KMS-11 (cell line): ENCODE results near the gene IFT122.
"Not testable (repeated sequence)": the region's sequence is repeated elsewhere in the genome, so short reads cannot be mapped to it uniquely, and the experiment has no call there.

Source experiments
- H2AFZ ChIP-seq: fragments of 200-600 bp; sonication (generic); 2 replicates; pipeline ENCODE4 v1.6.1; 2016; ENCODE audit warnings: antibody characterized with exemption, mixed run types, low read depth
- H3K27ac ChIP-seq: fragments of 200-600 bp; sonication (generic); 2 replicates; pipeline ENCODE4 v1.6.1; 2016; ENCODE audit warnings: mild to moderate bottlenecking, mixed run types
- H3K27me3 ChIP-seq: fragments of 200-600 bp; sonication (generic); 2 replicates; pipeline ENCODE4 v1.6.1; 2017; ENCODE audit warnings: mild to moderate bottlenecking, low read depth, mixed run types, moderate library complexity; ENCODE audit not compliant: insufficient read depth
- H3K36me3 ChIP-seq: fragments of 200-600 bp; sonication (generic); 2 replicates; pipeline ENCODE4 v1.6.1; 2017; ENCODE audit warnings: mild to moderate bottlenecking, mixed run types; ENCODE audit not compliant: insufficient read depth
- H3K4me1 ChIP-seq: fragments of 200-600 bp; sonication (generic); 2 replicates; pipeline ENCODE4 v1.6.1; 2016; ENCODE audit warnings: mild to moderate bottlenecking, low read depth, mixed run types; ENCODE audit not compliant: poor library complexity, severe bottlenecking
- H3K4me2 ChIP-seq: fragments of 200-600 bp; sonication (generic); 2 replicates; pipeline ENCODE4 v1.7.0; 2016; ENCODE audit warnings: mild to moderate bottlenecking, mixed run types
- H3K4me3 ChIP-seq: fragments of 200-600 bp; sonication (generic); IDR thresholded peaks from 2 replicates; pipeline ENCODE4 v1.6.1; 2017; ENCODE audit warnings: low read depth, low read length, mixed read lengths; ENCODE audit not compliant: insufficient read depth
- H3K79me2 ChIP-seq: fragments of 200-600 bp; sonication (generic); 2 replicates; pipeline ENCODE4 v1.6.1; 2016; ENCODE audit warnings: low read depth, mixed run types; ENCODE audit not compliant: insufficient read depth
- H3K9ac ChIP-seq: fragments of 200-600 bp; sonication (generic); 2 replicates; pipeline ENCODE4 v1.6.1; 2016; ENCODE audit warnings: mild to moderate bottlenecking, mixed run types
- H4K20me1 ChIP-seq: fragments of 200-600 bp; sonication (generic); 2 replicates; pipeline ENCODE4 v1.6.1; 2016; ENCODE audit warnings: mild to moderate bottlenecking, mixed run types; ENCODE audit not compliant: insufficient read depth
- TF ChIP-seq, protein P1 (sequence below): fragments of 200-600 bp; sonication (generic); conservative IDR thresholded peaks from 2 replicates; pipeline ENCODE4 v1.6.1; 2017; ENCODE audit warnings: low read depth, mild to moderate bottlenecking, antibody characterized with exemption, low read length, moderate library complexity, mixed read lengths

Gene IFT122

DNA sequence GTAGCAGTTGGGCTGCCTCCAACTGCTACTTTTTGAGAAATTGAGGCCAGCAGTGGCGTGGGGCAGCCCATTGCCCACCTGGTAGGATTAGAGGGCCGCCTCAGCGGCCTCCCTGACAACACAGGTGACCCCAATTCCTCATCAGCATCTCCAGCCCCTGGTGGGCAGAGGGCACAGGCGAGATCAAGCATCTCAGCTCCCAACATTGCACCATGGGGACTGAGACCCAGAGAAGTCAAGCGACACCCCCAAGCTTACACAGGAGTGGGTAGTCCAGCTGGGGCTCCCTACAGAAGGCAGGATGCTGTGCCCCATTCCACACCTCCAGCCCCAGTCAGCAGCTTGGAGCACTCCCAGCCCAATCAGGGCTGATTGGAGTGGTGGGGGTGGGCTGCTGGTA, 102.7 kb downstream of the IFT122 start:
- H3K9ac ChIP-seq: no peak overlapping the region
- H3K4me1 ChIP-seq: no peaks in the 10 kb centered on the region
- no peaks in the 10 kb centered on the region for H3K79me2 ChIP-seq
- no peak overlapping the region for H3K4me2 ChIP-seq
- no peak overlapping the region for H3K4me3 ChIP-seq
- no peaks in the 10 kb centered on the region for H3K27me3 ChIP-seq
- no peak overlapping the region for H2AFZ ChIP-seq
- H3K36me3 ChIP-seq: no peaks in the 10 kb centered on the region
- H3K27ac ChIP-seq: no peak overlapping the region
- no peaks in the 10 kb centered on the region for H4K20me1 ChIP-seq
- TF ChIP-seq, protein P1, sequence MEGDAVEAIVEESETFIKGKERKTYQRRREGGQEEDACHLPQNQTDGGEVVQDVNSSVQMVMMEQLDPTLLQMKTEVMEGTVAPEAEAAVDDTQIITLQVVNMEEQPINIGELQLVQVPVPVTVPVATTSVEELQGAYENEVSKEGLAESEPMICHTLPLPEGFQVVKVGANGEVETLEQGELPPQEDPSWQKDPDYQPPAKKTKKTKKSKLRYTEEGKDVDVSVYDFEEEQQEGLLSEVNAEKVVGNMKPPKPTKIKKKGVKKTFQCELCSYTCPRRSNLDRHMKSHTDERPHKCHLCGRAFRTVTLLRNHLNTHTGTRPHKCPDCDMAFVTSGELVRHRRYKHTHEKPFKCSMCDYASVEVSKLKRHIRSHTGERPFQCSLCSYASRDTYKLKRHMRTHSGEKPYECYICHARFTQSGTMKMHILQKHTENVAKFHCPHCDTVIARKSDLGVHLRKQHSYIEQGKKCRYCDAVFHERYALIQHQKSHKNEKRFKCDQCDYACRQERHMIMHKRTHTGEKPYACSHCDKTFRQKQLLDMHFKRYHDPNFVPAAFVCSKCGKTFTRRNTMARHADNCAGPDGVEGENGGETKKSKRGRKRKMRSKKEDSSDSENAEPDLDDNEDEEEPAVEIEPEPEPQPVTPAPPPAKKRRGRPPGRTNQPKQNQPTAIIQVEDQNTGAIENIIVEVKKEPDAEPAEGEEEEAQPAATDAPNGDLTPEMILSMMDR: no peak

DNA sequence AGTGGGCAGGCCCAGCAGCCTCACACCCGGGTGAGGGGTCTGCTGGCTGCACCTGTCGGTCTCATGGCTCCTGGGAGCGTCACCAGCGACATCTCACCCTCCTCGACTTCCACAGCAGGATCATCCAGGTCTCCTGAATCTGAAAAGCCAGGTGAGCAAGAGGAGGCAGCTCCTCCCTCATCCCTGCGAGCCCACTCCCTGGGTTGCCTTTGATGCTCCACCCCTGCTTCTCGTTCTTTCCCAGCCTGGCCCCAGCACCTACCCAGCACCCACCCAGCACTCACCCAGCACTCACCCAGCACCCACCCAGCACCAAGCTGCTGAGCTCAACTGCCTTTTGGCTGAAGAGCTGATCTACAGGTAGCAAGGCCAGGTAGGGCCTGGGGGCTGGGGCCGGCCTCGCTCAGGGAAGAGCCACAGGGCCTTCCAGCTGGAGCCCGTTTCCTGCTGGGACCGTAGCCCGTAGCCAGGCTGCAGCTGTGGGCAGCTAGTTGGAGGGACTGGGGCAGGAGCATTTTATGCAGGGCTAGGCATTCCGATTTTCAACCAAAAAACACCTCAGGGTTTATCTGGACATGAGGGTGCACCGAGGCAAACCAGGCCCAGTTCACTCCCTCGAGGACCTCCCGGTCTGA, 103.2 kb downstream of the IFT122 start, which contains the start of gene H1-8:
Gene H1-8 (plus strand): TSS at position 20 of the 635 bp plus-strand sequence. CDS start 44 bp downstream, at position 64.
- TF ChIP-seq, protein P1: no peak
- no peak within 1 kb of the TSS for H2AFZ ChIP-seq
- no peaks in the 10 kb centered on the region for H3K36me3 ChIP-seq
- H3K4me3 ChIP-seq: no peak within 1 kb of the TSS
- no peaks in the 10 kb centered on the region for H3K79me2 ChIP-seq
- H3K4me2 ChIP-seq: no peak within 1 kb of the TSS
- no peaks in the 10 kb centered on the region for H4K20me1 ChIP-seq
- H3K27ac ChIP-seq: no peak within 1 kb of the TSS
- no peak within 1 kb of the TSS for H3K9ac ChIP-seq
- H3K4me1 ChIP-seq: no peaks in the 10 kb centered on the region
- no peaks in the 10 kb centered on the region for H3K27me3 ChIP-seq

DNA sequence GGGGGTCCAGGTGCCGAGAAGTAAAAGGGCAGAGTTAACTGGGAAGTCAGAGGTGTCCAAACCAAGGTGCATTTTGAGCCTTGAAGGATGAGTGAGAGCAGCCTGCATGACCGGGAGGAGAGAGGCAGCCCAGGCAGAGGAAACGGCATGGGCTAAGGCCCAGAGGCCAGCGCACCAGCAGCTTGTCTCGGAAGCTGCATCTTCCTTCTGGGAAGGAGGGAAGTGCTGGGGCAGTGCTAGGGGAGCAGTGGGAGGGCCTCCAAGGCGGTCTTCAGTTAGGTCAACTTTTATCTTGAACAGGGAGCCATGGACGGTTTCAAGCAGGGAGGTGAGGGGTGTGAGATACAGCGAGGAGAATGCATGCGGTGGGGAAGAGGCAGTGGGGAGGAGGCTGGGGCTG, 104.0 kb downstream of the IFT122 start:
- Histone ChIP-seq H3K9ac (no peak overlapping the region), H3K27me3 (no peaks in the 10 kb centered on the region), H2AFZ (no peak overlapping the region), H3K4me3 (no peak overlapping the region), H3K27ac (no peak overlapping the region), H3K36me3 (no peaks in the 10 kb centered on the region), H3K4me1 (no peaks in the 10 kb centered on the region), H4K20me1 (no peaks in the 10 kb centered on the region), H3K79me2 (no peaks in the 10 kb centered on the region), H3K4me2 (no peak overlapping the region)
- TF ChIP-seq, protein P1: no peak

DNA sequence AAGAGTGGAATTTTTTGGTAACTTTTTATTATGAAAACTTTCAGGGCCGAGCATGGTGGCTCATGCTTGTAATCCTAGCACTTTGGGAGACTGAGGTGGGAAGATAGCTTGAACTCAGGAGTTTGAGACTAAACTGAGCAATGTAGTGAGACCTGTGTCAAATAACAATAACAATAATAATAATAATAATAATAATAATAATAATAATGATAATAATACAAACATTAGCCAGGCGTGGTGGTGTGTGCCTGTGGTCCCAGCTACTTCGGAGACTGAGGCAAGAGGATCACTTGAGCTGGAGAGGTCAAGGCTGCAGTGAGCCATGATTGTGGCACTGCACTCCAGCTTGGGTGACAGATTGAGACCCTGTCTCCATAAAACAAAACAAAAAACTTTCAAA, 105.9 kb downstream of the IFT122 start:
- H3K36me3 ChIP-seq, H3K27me3 ChIP-seq, H2AFZ ChIP-seq, H3K4me1 ChIP-seq, H3K27ac ChIP-seq, H3K4me3 ChIP-seq, H4K20me1 ChIP-seq, H3K4me2 ChIP-seq, H3K79me2 ChIP-seq, H3K9ac ChIP-seq: not testable (repeated sequence)

DNA sequence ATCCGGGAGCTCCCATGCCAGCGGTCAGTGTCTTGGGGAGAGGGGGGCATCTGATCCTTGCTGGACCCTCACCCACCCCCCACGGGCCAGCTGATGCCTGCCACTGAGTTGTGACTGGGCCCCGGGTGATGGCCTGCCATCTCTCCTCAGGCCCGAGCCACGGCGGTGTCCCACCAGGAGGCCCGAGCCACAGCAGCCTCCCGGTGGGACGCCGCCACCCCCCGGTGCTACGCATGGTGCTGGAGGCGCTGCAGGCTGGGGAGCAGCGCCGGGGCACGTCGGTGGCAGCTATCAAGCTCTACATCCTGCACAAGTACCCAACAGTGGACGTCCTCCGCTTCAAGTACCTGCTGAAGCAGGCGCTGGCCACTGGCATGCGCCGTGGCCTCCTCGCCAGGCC, 107.2 kb downstream of the IFT122 start:
- Histone ChIP-seq H3K4me1 (no peaks in the 10 kb centered on the region), H3K4me3 (no peak overlapping the region), H3K27ac (no peak overlapping the region), H3K79me2 (no peaks in the 10 kb centered on the region), H3K27me3 (no peaks in the 10 kb centered on the region), H3K36me3 (no peaks in the 10 kb centered on the region), H4K20me1 (no peaks in the 10 kb centered on the region), H2AFZ (no peak overlapping the region), H3K9ac (no peak overlapping the region), H3K4me2 (no peak overlapping the region)
- TF ChIP-seq, protein P1: no peak
